Stimulated activated CD4-positive, alpha-beta T cell treated with anti-CD3 and anti-CD28 coated beads, Interleukin-12 subunit alpha, Interleukin-12 subunit beta, amount 100 ng/mL, for 24 hours (primary cell): ENCODE results near the gene BMF.

Source experiments
- DNase-seq, 2 experiments: peaks; one replicate each; pipeline ENCODE4 v3.0.0-alpha.2; 2020; ENCODE audit warnings: low read depth in 2 of 2

Gene BMF

DNA sequence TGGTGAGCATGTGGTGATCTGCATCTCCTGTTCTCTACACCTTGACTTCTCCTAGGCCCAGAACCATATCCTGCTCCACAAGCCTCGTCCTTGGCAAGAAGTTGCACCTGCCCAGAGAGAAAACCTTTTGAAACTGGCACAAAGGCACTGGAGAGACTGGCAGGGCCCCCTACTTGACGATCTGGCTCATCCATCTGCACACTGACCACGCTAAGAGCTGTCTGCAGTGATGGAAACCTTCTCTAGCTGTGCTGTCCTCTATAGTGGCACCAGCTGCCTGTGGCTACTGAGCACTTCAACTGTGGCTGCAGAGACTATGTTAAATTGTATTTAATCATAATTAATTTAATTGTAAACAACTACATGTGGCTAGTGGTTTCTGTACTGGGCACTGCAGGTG, 43.5 kb downstream of the BMF start:
- no peak for DNase-seq

DNA sequence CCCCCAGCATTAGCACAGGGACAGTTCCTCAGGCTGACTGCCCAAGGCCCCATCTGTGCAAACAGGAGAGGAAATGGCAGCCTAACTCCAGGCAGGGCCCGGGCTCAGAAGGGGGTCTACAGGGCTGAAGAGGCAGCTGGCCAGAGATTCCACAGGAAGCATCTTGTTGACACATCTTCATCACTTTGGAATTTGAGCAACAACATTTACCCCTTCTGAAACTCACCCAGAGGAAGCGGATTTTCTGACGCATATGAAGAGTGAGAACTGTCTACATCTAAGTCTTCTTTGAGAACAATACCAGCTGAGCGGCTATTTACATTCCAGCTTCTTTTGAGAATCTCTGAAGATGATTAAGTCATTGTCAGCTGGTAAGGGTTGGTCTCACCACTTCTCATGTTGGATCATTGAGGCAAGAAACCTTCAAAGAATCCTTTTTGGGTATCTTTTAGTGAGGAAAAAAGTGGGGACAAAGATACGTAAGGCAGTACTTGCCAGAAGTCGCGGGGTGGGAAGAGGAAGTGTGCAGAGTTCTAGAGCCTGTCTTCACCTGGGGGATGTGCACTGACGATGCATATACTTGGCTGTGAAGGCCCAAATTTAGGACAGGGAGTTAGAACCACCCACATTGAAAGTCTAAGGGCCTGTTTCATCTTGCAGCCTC, 44.3 kb downstream of the BMF start:
- no peak for DNase-seq

- no peak for DNase-seq
Observed at GRCh38 chr15:40063563-40064011, 45.1 kb downstream of the BMF start.

- DNase-seq = no peak
Observed at GRCh38 chr15:40062816-40063562, 45.7 kb downstream of the BMF start.

- DNase-seq = no peak
Observed at GRCh38 chr15:40061212-40061901, 47.3 kb downstream of the BMF start.

- DNase-seq = no peak
Observed at GRCh38 chr15:40060236-40060961, 48.3 kb downstream of the BMF start.

GRCh38 chr15:40059821-40060220, 48.9 kb downstream of the BMF start:
- DNase-seq = no peak

DNA sequence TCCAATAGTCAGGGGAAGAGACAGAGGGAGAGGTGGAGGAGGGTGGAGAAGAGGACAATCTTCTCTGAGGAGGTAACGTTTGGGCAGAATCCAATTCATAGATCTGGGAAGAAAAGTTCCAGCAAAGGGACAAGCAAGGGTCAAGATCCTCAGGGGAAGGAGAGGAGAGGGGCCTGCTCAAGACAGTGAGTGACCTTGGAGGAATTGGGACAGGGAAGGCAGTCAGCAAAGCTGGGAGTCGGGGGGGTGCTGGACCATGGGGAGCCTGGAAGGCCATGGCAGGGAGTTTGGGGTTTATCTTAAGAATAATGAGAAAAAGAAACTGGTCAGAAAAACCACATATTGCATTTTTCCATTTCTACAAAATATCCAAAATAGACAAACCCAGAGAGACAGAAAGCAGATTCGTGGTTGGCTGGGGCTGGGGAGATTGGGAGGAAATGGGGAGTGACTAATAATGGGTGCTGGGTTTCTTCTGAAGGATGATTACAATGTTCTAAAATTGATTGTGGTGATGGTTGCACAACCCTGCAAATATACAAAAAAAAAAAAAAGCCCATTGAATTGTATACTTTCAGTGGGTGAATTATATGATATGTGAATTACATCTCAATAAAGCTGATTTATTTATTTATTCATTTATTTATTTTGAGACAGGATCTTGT, 50.1 kb downstream of the BMF start:
- DNase-seq = no peak

DNA sequence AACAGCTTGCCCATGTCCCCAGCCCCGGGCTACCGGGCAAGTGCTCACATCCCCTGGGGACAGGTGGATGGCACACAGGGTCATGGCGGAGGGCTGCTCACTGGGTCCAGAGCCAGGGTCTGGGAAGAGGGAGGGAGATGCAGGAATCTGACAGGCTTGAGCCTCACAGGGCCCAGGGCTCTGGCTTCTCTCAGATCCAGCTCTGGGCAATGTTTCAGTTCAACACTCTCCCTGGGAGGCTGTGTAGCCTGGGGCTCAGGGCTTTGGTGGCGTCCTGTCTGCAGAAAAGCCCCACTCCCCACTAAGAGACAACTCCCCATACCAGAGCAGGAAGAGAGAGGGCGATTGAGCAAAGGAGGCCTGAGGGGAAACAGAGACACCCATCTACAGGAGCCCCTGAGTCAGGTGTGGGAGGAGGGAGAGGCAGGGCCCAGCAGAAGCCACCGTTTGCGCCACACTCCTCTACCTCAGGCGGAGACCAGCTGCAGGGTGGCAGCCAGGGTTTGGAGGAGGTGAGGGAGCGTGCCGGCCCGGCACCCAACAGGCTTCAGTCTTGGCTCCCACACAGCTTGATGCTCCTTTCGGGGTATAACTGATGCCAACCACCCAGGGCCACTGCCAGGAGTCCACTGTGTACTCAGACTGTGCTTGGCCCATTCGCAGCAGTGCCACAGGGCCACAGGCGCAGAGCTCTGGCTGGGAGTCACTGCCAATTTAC, 52.9 kb downstream of the BMF start:
- DNase-seq = no peak

GRCh38 chr15:40054855-40055575, 53.7 kb downstream of the BMF start:
- no peak for DNase-seq

DNA sequence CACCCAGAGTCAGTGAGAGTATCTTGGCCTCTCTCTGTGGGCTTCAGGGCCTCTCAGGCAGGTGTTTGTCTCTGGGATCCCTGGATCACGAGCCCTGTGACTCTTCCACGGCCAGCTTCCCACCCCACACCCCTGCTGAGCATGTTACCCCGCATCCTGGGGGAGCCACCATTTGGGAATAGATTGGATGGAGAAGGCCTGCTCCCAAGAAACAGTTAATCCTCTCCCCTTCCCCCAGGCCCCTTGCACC, 54.1 kb downstream of the BMF start:
- no peak for DNase-seq

- DNase-seq = no peak
Observed at GRCh38 chr15:40053831-40054604, 54.7 kb downstream of the BMF start.

GRCh38 chr15:40053079-40053830, 55.4 kb downstream of the BMF start:
- no peak for DNase-seq

GRCh38 chr15:40052604-40053003, 56.1 kb downstream of the BMF start:
- no peak for DNase-seq

- DNase-seq = no peak
Observed at GRCh38 chr15:40051616-40052415, 56.9 kb downstream of the BMF start.

DNA sequence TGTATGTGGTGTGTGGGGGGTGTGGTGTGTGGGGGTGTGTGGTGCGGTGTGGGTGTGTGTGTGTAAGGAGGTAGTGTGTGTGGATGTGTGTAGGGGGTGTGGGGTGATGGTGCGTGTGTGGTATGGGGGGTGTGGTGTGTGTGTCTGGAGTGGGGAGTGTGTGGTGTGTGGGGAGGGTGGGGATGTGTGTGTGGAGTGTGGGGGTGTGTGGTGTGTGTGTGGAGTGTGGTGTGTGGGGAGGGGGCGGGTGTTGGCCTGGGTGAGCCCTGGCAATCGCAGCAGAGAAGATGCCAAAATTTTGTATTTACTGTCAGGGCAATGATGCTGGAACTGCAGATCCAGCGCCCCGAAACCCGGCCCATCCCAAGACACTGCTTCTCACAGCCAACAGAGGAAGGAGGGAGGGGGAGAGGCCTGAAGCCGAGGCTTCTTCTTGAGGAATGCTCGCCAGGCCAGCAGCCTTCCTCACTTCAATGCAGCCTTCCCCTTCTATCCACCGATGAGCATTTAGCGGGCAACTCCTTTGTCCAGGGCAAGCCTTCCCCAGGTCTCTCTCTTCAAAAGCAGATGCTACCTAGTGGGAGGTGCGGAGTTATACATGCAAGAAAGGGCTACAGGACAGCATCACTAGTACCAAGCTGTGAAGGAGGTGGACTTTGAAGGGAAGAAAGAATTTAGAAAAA, 57.8 kb downstream of the BMF start:
- DNase-seq = no peak

DNA sequence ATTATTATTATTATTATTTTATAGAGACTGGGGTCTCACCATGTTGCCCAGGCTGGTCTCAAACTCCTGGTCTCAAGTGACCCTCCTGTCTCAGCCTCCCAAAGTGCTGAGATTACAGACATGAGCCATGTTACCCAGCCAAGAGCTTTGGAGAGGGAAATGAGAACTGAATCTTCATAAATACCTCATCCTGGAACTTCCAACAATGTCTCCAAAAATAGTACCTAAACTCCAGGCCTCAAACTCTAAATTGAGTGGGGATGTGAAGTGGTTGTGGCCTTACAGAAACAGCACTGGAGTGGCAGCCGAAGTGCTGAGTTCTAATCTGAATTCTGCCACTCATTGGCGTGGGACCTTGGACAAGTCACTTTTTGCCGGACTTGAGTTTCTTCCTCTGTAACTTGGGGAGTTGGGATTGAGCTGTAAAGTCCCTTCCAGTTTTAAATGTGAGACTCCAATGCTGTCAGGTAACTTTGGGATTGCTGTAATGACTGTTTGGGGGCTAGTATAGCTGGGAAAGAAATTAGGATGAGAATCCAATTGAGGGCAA, 59.7 kb downstream of the BMF start:
- DNase-seq = no peak
